Hippocampal formation (tissue), 2 donors: ENCODE measurements around the gene POLR1C.
"Not testable (repeated sequence)": the region's sequence is repeated elsewhere in the genome, so short reads cannot be mapped to it uniquely, and the experiment has no call there.

Experiments used
- DNase-seq, 2 donors: peaks; one replicate each; lab custom pipeline; 2025; lab: John Stamatoyannopoulos, UW

Gene POLR1C

GRCh38 chr6:43492673-43493072 is 24.2 kb upstream of the POLR1C start:
- DNase-seq = peak in 1 of 2 donors; percentile 30

GRCh38 chr6:43493230-43493629 is 23.7 kb upstream of the POLR1C start:
- no peak for DNase-seq

- no peak for DNase-seq
Observed at GRCh38 chr6:43493833-43494232, 23.1 kb upstream of the POLR1C start.

- no peak for DNase-seq
Observed at GRCh38 chr6:43494321-43494720, 22.6 kb upstream of the POLR1C start.

- DNase-seq = no peak
Observed at GRCh38 chr6:43494766-43495165, 22.1 kb upstream of the POLR1C start.

- DNase-seq = no peak
Observed at GRCh38 chr6:43495409-43495941, 21.4 kb upstream of the POLR1C start.

GRCh38 chr6:43496370-43497128 is 20.3 kb upstream of the POLR1C start:
- DNase-seq = peak; percentile 15 to 20

GRCh38 chr6:43497129-43497396 is 19.8 kb upstream of the POLR1C start:
- no peak for DNase-seq

GRCh38 chr6:43497689-43498088 is 19.2 kb upstream of the POLR1C start:
- DNase-seq = no peak

GRCh38 chr6:43498291-43498690 is 18.6 kb upstream of the POLR1C start:
- DNase-seq = not testable (repeated sequence)

- DNase-seq = no peak
Observed at GRCh38 chr6:43499028-43499815, 17.7 kb upstream of the POLR1C start.

- DNase-seq = no peak
Observed at GRCh38 chr6:43500921-43501320, 16.0 kb upstream of the POLR1C start.

GRCh38 chr6:43502666-43503065 is 14.2 kb upstream of the POLR1C start:
- DNase-seq = peak in 1 of 2 donors; percentile 26

- no peak for DNase-seq
Observed at GRCh38 chr6:43503443-43503842, 13.4 kb upstream of the POLR1C start.

GRCh38 chr6:43504756-43505593 is 11.9 kb upstream of the POLR1C start:
- no peak for DNase-seq

- no peak for DNase-seq
Observed at GRCh38 chr6:43505718-43506117, 11.2 kb upstream of the POLR1C start.

GRCh38 chr6:43506171-43506570 is 10.7 kb upstream of the POLR1C start:
- DNase-seq = no peak

GRCh38 chr6:43506667-43507471 is 10.0 kb upstream of the POLR1C start:
- DNase-seq = peak; percentile 62 to 75

GRCh38 chr6:43508481-43509141 is 8.3 kb upstream of the POLR1C start:
- no peak for DNase-seq

GRCh38 chr6:43509142-43509983 is 7.5 kb upstream of the POLR1C start:
- DNase-seq = no peak
